CD14-positive monocyte (primary cell): ENCODE data around the gene TMEM213. TPM values are rescaled to one million over a fixed set of nuclear protein-coding genes. Genes with fewer than 3 reads are reported as not detected.

Source experiments
- DNase-seq, 3 donors: peaks; one replicate each; pipeline ENCODE4 v3.0.0-alpha.2; 2011 to 2022
- H2AFZ ChIP-seq: 2 replicates; pipeline ENCODE4 v1.6.0; 2012; ENCODE audit warnings: mild to moderate bottlenecking, low read depth, low read length, inconsistent platforms; ENCODE audit not compliant: insufficient read depth, poor library complexity, severe bottlenecking
- H3K27ac ChIP-seq, 2 donors: 1 replicate in 1 of 2; 2 replicates in 1 of 2; pipeline ENCODE4 v1.5.1; 2012 to 2013; ENCODE audit warnings: low read length in 2 of 2, control low read depth in 1 of 2, inconsistent platforms in 1 of 2, low read depth in 1 of 2, mild to moderate bottlenecking in 1 of 2
- H3K27me3 ChIP-seq, 2 donors: one replicate each; pipeline versions ENCODE4 v1.6.0 to v1.6.1; 2011 to 2013; ENCODE audit warnings: low read length in 2 of 2; ENCODE audit not compliant: control insufficient read depth in 2 of 2, insufficient read depth in 2 of 2
- H3K36me3 ChIP-seq, 2 donors: replicated peaks in 1 of 2; 1 replicate in 1 of 2; 2 replicates in 1 of 2; pipeline versions ENCODE4 v1.5.1 to v1.6.1; 2012 to 2013; ENCODE audit warnings: low read length in 2 of 2, control low read depth in 1 of 2, inconsistent platforms in 1 of 2, mild to moderate bottlenecking in 1 of 2; ENCODE audit not compliant: insufficient read depth in 2 of 2, control insufficient read depth in 1 of 2
- H3K4me1 ChIP-seq, 2 donors: 1 replicate in 1 of 2; 2 replicates in 1 of 2; pipeline versions ENCODE4 v1.5.1 to v1.6.1; 2012 to 2013; ENCODE audit warnings: low read length in 2 of 2, control low read depth in 1 of 2, inconsistent platforms in 1 of 2, mild to moderate bottlenecking in 1 of 2, moderate library complexity in 1 of 2; ENCODE audit not compliant: insufficient read depth in 2 of 2, control insufficient read depth in 1 of 2
- H3K4me2 ChIP-seq: replicated peaks from 2 replicates; pipeline ENCODE3; 2012; ENCODE audit warnings: low read length, moderate library complexity, mild to moderate bottlenecking; ENCODE audit not compliant: poor library complexity, severe bottlenecking; ENCODE audit errors: extremely low read depth
- H3K4me3 ChIP-seq, 3 experiments: fragments of 200-600 bp in 1 of 3; sonication (generic) in 1 of 3; replicated peaks in 1 of 3; 1 replicate in 2 of 3; 2 replicates in 1 of 3; pipeline ENCODE4 v1.5.1; 2011 to 2013; ENCODE audit warnings: low read length in 3 of 3, mild to moderate bottlenecking in 3 of 3, control low read depth in 2 of 3, low read depth in 2 of 3, inconsistent platforms in 1 of 3, moderate library complexity in 1 of 3
- H3K79me2 ChIP-seq: 2 replicates; pipeline ENCODE4 v1.6.0; 2012; ENCODE audit warnings: mild to moderate bottlenecking, control low read depth, inconsistent platforms, low read length, moderate library complexity; ENCODE audit not compliant: insufficient read depth
- H3K9ac ChIP-seq: 2 replicates; pipeline ENCODE4 v1.6.0; 2017; ENCODE audit warnings: low read length, mild to moderate bottlenecking; ENCODE audit not compliant: insufficient read depth, poor library complexity, severe bottlenecking
- H3K9me3 ChIP-seq, 2 donors: replicated peaks in 1 of 2; 1 replicate in 1 of 2; 2 replicates in 1 of 2; pipeline versions ENCODE4 v1.5.1 to v1.6.1; 2012 to 2013; ENCODE audit warnings: low read length in 2 of 2, control low read depth in 1 of 2; ENCODE audit not compliant: control insufficient read depth in 1 of 2, insufficient read depth in 1 of 2
- H4K20me1 ChIP-seq: 2 replicates; pipeline ENCODE4 v1.6.0; 2012; ENCODE audit warnings: mild to moderate bottlenecking, low read length, control low read depth, moderate library complexity; ENCODE audit not compliant: insufficient read depth
- H3K27ac Mint-ChIP-seq, 7 donors: one replicate each; pipeline ENCODE4 v1.8.0; 2020; ENCODE audit warnings: mild to moderate bottlenecking in 7 of 7, mixed read lengths in 7 of 7, moderate library complexity in 6 of 7, inconsistent platforms in 2 of 7
- H3K27me3 Mint-ChIP-seq, 3 donors: one replicate each; pipeline ENCODE4 v1.8.0; 2021 to 2022; ENCODE audit warnings: low read depth in 3 of 3, mild to moderate bottlenecking in 3 of 3, mixed read lengths in 3 of 3, moderate library complexity in 3 of 3, inconsistent platforms in 1 of 3
- H3K36me3 Mint-ChIP-seq, 2 donors: one replicate each; pipeline ENCODE4 v1.8.0; 2020; ENCODE audit warnings: mixed read lengths in 2 of 2, inconsistent platforms in 1 of 2, mild to moderate bottlenecking in 1 of 2
- H3K4me1 Mint-ChIP-seq: one replicate; pipeline ENCODE4 v1.8.0; 2020; ENCODE audit warnings: mild to moderate bottlenecking, mixed read lengths
- H3K4me3 Mint-ChIP-seq, 2 donors: one replicate each; pipeline ENCODE4 v1.8.0; 2020; ENCODE audit warnings: mild to moderate bottlenecking in 2 of 2, mixed read lengths in 2 of 2, moderate library complexity in 1 of 2
- H3K9me3 Mint-ChIP-seq, 7 donors: one replicate each; pipeline ENCODE4 v1.8.0; 2020 to 2022; ENCODE audit warnings: mixed read lengths in 7 of 7, mild to moderate bottlenecking in 6 of 7, moderate library complexity in 6 of 7, inconsistent platforms in 2 of 7
- CTCF ChIP-seq: fragments of 200-600 bp; IDR thresholded peaks from one replicate; pipeline ENCODE4 v1.8.0; 2022; ENCODE audit warnings: antibody characterized with exemption, mild to moderate bottlenecking
- WGBS: methylation state at CpG from one replicate; pipeline ENCODE4 v1.1.5; 2013; ENCODE audit warnings: missing lambda C conversion rate; ENCODE audit not compliant: insufficient coverage; 5-methylcytosine and 5-hydroxymethylcytosine counted together
- intact Hi-C, 2 donors: fragments of 100-400 bp; cut with micrococcal nuclease; formaldehyde crosslinking; loops; one replicate each; pipeline versions ENCODE4 v1.15.0 to v1.15.1; 2023
- polyA plus RNA-seq, 3 donors: library from polyadenylated mRNA; depleted of rRNA in 1 of 3; unstranded in 2 of 3; stranded (reverse) in 1 of 3; fragments of 300-500 nt in 2 of 3; fragments of >200 nt in 1 of 3; fragmentation: Illumina TruSeq in 2 of 3; gene quantifications; 1 replicate in 2 of 3; 2 replicates in 1 of 3; pipeline ENCODE4 v1.2.3, GENCODE V29; 2012 to 2021

TMEM213 gene
- polyA plus RNA-seq, 3 donors, result not detected

GRCh38 chr7:138816650-138817049, 18.9 kb downstream of the TMEM213 start:
- H4K20me1 ChIP-seq, result no peaks in the 10 kb centered on the region
- no peak overlapping the region for H3K4me2 ChIP-seq
- Mint-ChIP-seq H3K4me1 (no peaks in the 10 kb centered on the region), H3K27ac (no peak overlapping the region), H3K36me3 (no peaks in the 10 kb centered on the region), H3K9me3 (peaks cover 0 to 13% (median 0%) of the 10 kb centered on the region in 7 donors), H3K4me3 (no peak overlapping the region), H3K27me3 (peaks cover 0 to 3% (median 1%) of the 10 kb centered on the region in 3 donors)
- intact Hi-C loops, result no loop called here
- no peaks in the 10 kb centered on the region for H3K9me3 ChIP-seq
- H2AFZ ChIP-seq, result no peak overlapping the region
- no peak overlapping the region for H3K4me3 ChIP-seq
- TF ChIP-seq CTCF, result no peak
- H3K4me1 ChIP-seq, result no peaks in the 10 kb centered on the region
- H3K36me3 ChIP-seq, result no peaks in the 10 kb centered on the region
- H3K27me3 ChIP-seq, result no peaks in the 10 kb centered on the region
- WGBS, result 89% methylated on average over 1 of the region's 1 CpG
- H3K9ac ChIP-seq, result no peak overlapping the region
- DNase-seq, result no peak
- H3K27ac ChIP-seq, result no peak overlapping the region
- no peaks in the 10 kb centered on the region for H3K79me2 ChIP-seq

GRCh38 chr7:138819625-138820024, 21.8 kb downstream of the TMEM213 start:
- Mint-ChIP-seq H3K4me1 (no peaks in the 10 kb centered on the region), H3K4me3 (no peak overlapping the region), H3K9me3 (peaks cover 0 to 13% (median 3%) of the 10 kb centered on the region in 7 donors), H3K36me3 (no peaks in the 10 kb centered on the region), H3K27me3 (peaks cover 0 to 3% (median 1%) of the 10 kb centered on the region in 3 donors), H3K27ac (no peak overlapping the region)
- Histone ChIP-seq H3K9ac (no peak overlapping the region), H3K36me3 (no peaks in the 10 kb centered on the region), H3K4me2 (no peak overlapping the region), H2AFZ (no peak overlapping the region), H3K4me3 (no peak overlapping the region), H3K4me1 (no peaks in the 10 kb centered on the region), H3K79me2 (no peaks in the 10 kb centered on the region), H4K20me1 (no peaks in the 10 kb centered on the region), H3K27me3 (no peaks in the 10 kb centered on the region), H3K27ac (no peak overlapping the region), H3K9me3 (no peaks in the 10 kb centered on the region)
- no peak for DNase-seq
- intact Hi-C loops, result no loop called here
- 100% methylated on average over 2 of the region's 3 CpGs for WGBS
- no peak for TF ChIP-seq CTCF
